ENCODE measurements around the gene SMG1. TPM values are rescaled to one million over a fixed set of nuclear protein-coding genes. Genes with fewer than 3 reads are reported as not detected.

SMG1 gene
- total RNA-seq, 1 experiment from 2014 or later = 72.7 TPM

DNA sequence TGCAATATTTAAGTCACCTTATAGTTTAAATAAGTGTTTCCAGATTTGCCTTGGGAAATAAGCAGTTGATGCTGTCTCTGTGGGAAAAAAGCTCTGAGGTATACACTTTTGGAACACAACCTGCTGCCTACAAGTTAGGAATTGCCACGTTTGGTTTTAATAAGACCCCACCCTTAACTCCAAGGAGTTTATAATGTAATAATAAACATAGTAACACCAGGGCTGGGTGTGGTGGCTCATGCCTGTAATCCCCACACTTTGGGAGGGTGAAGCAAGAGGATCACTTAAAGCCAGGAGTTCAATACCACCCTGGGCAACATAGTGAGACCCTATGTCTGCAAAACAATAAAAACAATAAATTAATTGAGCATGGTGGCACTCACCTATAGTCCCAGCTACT lies 15.9 kb upstream of the SMG1 start:
- Histone ChIP-seq H3K9me3 (ENCODE audit: control insufficient read depth in 1 of 2, insufficient read depth in 1 of 2, low read depth in 1 of 2, low read length in 2 of 2) (no peaks in the 10 kb centered on the region), H3K79me2 (ENCODE audit: insufficient read depth, low read length) (no peaks in the 10 kb centered on the region), H3K4me3 (replicated peaks in 1 of 2; ENCODE audit: low read depth in 1 of 2, low read length in 2 of 2) (no peak overlapping the region), H3K36me3 (ENCODE audit: control insufficient read depth in 1 of 2, insufficient read depth in 2 of 2, low read length in 2 of 2) (no peaks in the 10 kb centered on the region), H2AFZ (ENCODE audit: low read depth, low read length, poor library complexity, severe bottlenecking) (no peak overlapping the region), H3K27me3 (ENCODE audit: insufficient read depth, low read length) (no peaks in the 10 kb centered on the region), H3K4me1 (ENCODE audit: control insufficient read depth in 1 of 2, insufficient read depth in 2 of 2, low read length in 2 of 2) (peaks cover 19 to 27% of the 10 kb centered on the region in 2 experiments), H4K20me1 (ENCODE audit: insufficient read depth) (no peaks in the 10 kb centered on the region), H3K4me2 (ENCODE audit: low read length) (no peak overlapping the region), H3K9ac (ENCODE audit: low read length) (no peak overlapping the region), H3K27ac (ENCODE audit: low read depth, low read length) (no peak overlapping the region), H3K9me2 (ENCODE audit: insufficient read depth) (no peaks in the 10 kb centered on the region)
- POLR2A ChIA-PET = no interaction called here
- no TSS peak for BruUV-seq (replicated peaks)
- CTCF ChIA-PET = no interaction called here
- DNase-seq (ENCODE audit: low read depth, low spot score) (no peak), ATAC-seq (no peak)
- TF ChIP-seq EZH2 (IDR thresholded peaks at IDR 0.05) (no peak), POLR2A (IDR thresholded peaks at IDR 0.05; ENCODE audit: borderline replicate concordance, extremely low read depth, insufficient read depth, insufficient read length) (no peak), EZH2phosphoT487 (IDR thresholded peaks at IDR 0.05; ENCODE audit: borderline replicate concordance) (no peak), CBX3 (IDR thresholded peaks at IDR 0.05; ENCODE audit: low read depth) (no peak), YY1 (IDR thresholded peaks at IDR 0.05; ENCODE audit: extremely low read depth, insufficient replicate concordance, low read depth, low read length) (no peak), POLR2AphosphoS5 (IDR thresholded peaks at IDR 0.05; ENCODE audit: low read depth, low read length) (no peak), RAD21 (IDR thresholded peaks at IDR 0.05; ENCODE audit: low read depth) (no peak)
- RAD21 ChIA-PET (ENCODE audit: low non-redundant PET in 1 of 2, low total read pairs in 2 of 2, uncharacterized antibody in 2 of 2, unreplicated experiment in 2 of 2) = no interaction called here
- intact Hi-C loops (cut with micrococcal nuclease) = no loop called here

DNA sequence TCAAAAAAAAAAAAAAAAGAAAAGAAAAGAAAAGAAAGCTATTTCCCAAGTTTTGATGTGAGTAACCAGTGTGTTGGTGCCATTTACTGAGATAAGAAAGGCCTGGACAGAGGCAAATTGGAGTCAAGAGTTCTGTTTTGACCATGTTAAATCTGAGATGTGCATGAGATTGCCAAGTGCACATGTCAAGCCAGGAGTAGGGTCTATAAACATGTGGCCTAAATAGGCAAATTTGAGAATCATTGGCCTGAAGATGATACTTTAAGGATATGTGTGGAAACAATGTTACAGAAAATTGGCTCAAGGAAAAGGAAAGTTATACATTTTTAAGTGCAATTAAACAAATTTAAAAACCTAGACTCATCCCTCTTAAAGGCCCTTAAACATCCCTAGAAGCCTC lies 15.3 kb upstream of the SMG1 start:
- POLR2A ChIA-PET = no interaction called here
- no TSS peak for BruUV-seq (replicated peaks)
- TF ChIP-seq EZH2phosphoT487 (IDR thresholded peaks at IDR 0.05; ENCODE audit: borderline replicate concordance) (no peak), SIN3A (IDR thresholded peaks at IDR 0.05; ENCODE audit: low read depth) (no peak), ELF1 (IDR thresholded peaks at IDR 0.05; ENCODE audit: borderline replicate concordance, low read depth) (no peak), POLR2AphosphoS5 (IDR thresholded peaks at IDR 0.05; ENCODE audit: low read depth, low read length) (no peak), EGR1 (IDR thresholded peaks at IDR 0.05; ENCODE audit: low read depth) (no peak), SRF (IDR thresholded peaks at IDR 0.05; ENCODE audit: low read depth) (no peak), SP1 (IDR thresholded peaks at IDR 0.05; ENCODE audit: low read depth) (no peak), ZFX (IDR thresholded peaks at IDR 0.05) (no peak), EZH2 (IDR thresholded peaks at IDR 0.05) (no peak), JUND (IDR thresholded peaks at IDR 0.05) (no peak), FOSL1 (IDR thresholded peaks at IDR 0.05; ENCODE audit: low read depth) (no peak), POLR2A (IDR thresholded peaks at IDR 0.05; ENCODE audit: borderline replicate concordance, extremely low read depth, insufficient read depth, insufficient read length) (no peak)
- TF ChIP-seq, protein P1, sequence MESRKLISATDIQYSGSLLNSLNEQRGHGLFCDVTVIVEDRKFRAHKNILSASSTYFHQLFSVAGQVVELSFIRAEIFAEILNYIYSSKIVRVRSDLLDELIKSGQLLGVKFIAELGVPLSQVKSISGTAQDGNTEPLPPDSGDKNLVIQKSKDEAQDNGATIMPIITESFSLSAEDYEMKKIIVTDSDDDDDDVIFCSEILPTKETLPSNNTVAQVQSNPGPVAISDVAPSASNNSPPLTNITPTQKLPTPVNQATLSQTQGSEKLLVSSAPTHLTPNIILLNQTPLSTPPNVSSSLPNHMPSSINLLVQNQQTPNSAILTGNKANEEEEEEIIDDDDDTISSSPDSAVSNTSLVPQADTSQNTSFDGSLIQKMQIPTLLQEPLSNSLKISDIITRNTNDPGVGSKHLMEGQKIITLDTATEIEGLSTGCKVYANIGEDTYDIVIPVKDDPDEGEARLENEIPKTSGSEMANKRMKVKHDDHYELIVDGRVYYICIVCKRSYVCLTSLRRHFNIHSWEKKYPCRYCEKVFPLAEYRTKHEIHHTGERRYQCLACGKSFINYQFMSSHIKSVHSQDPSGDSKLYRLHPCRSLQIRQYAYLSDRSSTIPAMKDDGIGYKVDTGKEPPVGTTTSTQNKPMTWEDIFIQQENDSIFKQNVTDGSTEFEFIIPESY (IDR thresholded peaks at IDR 0.05; ENCODE audit: extremely low read depth, insufficient replicate concordance, low read length) = no peak
- TF ChIP-seq, protein P2, sequence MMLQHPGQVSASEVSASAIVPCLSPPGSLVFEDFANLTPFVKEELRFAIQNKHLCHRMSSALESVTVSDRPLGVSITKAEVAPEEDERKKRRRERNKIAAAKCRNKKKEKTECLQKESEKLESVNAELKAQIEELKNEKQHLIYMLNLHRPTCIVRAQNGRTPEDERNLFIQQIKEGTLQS (IDR thresholded peaks at IDR 0.05) = no peak
- TF ChIP-seq, protein P3, sequence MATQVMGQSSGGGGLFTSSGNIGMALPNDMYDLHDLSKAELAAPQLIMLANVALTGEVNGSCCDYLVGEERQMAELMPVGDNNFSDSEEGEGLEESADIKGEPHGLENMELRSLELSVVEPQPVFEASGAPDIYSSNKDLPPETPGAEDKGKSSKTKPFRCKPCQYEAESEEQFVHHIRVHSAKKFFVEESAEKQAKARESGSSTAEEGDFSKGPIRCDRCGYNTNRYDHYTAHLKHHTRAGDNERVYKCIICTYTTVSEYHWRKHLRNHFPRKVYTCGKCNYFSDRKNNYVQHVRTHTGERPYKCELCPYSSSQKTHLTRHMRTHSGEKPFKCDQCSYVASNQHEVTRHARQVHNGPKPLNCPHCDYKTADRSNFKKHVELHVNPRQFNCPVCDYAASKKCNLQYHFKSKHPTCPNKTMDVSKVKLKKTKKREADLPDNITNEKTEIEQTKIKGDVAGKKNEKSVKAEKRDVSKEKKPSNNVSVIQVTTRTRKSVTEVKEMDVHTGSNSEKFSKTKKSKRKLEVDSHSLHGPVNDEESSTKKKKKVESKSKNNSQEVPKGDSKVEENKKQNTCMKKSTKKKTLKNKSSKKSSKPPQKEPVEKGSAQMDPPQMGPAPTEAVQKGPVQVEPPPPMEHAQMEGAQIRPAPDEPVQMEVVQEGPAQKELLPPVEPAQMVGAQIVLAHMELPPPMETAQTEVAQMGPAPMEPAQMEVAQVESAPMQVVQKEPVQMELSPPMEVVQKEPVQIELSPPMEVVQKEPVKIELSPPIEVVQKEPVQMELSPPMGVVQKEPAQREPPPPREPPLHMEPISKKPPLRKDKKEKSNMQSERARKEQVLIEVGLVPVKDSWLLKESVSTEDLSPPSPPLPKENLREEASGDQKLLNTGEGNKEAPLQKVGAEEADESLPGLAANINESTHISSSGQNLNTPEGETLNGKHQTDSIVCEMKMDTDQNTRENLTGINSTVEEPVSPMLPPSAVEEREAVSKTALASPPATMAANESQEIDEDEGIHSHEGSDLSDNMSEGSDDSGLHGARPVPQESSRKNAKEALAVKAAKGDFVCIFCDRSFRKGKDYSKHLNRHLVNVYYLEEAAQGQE (IDR thresholded peaks at IDR 0.05; ENCODE audit: low read depth) = no peak

More for the DNA sequence above, 15.3 kb upstream of the SMG1 start:
- DNase-seq (ENCODE audit: low read depth, low spot score) (no peak), ATAC-seq (no peak)
- Histone ChIP-seq H3K9ac (ENCODE audit: low read length) (no peak overlapping the region), H4K20me1 (ENCODE audit: insufficient read depth) (no peaks in the 10 kb centered on the region), H2AFZ (ENCODE audit: low read depth, low read length, poor library complexity, severe bottlenecking) (no peak overlapping the region), H3K79me2 (ENCODE audit: insufficient read depth, low read length) (no peaks in the 10 kb centered on the region), H3K27ac (ENCODE audit: low read depth, low read length) (no peak overlapping the region), H3K4me2 (ENCODE audit: low read length) (no peak overlapping the region), H3K4me1 (ENCODE audit: control insufficient read depth in 1 of 2, insufficient read depth in 2 of 2, low read length in 2 of 2) (peaks cover 19 to 23% of the 10 kb centered on the region in 2 experiments), H3K9me2 (ENCODE audit: insufficient read depth) (no peaks in the 10 kb centered on the region), H3K4me3 (replicated peaks in 1 of 2; ENCODE audit: low read depth in 1 of 2, low read length in 2 of 2) (no peak overlapping the region), H3K9me3 (ENCODE audit: control insufficient read depth in 1 of 2, insufficient read depth in 1 of 2, low read depth in 1 of 2, low read length in 2 of 2) (no peaks in the 10 kb centered on the region), H3K36me3 (ENCODE audit: control insufficient read depth in 1 of 2, insufficient read depth in 2 of 2, low read length in 2 of 2) (no peaks in the 10 kb centered on the region), H3K27me3 (ENCODE audit: insufficient read depth, low read length) (no peaks in the 10 kb centered on the region)
- intact Hi-C loops (cut with micrococcal nuclease) = no loop called here
- ChIA-PET CTCF (interaction anchor here (1.2 kb wide), 1 partner anchor 140 kb away, joined by 3 read pairs; the partner anchor contains the start of gene ARL6IP1), RAD21 (ENCODE audit: low non-redundant PET in 1 of 2, low total read pairs in 2 of 2, uncharacterized antibody in 2 of 2, unreplicated experiment in 2 of 2) (no interaction called here)

Measured in HCT116 (cell line).